Neuronal stem cell (in vitro differentiated cells): Measurements from ENCODE around the gene TRAK2.

Experiments used
- DNase-seq: peaks from one replicate; pipeline ENCODE4 v3.0.0-alpha.2; 2013; ENCODE audit warnings: low spot score
- H2AFZ ChIP-seq: one replicate; pipeline ENCODE4 v1.6.1; 2013; ENCODE audit warnings: mild to moderate bottlenecking, low read length, inconsistent platforms
- H2AK5ac ChIP-seq: 2 replicates; pipeline ENCODE4 v1.6.1; 2013; ENCODE audit warnings: low read depth, mild to moderate bottlenecking, inconsistent platforms, low read length, moderate library complexity, mixed read lengths
- H2BK120ac ChIP-seq: 2 replicates; pipeline ENCODE4 v1.6.1; 2013; ENCODE audit warnings: low read depth, mild to moderate bottlenecking, inconsistent platforms, low read length, moderate library complexity, mixed read lengths
- H2BK12ac ChIP-seq: one replicate; pipeline ENCODE4 v1.6.1; 2013; ENCODE audit warnings: low read length, inconsistent platforms
- H2BK15ac ChIP-seq: 2 replicates; pipeline ENCODE4 v1.6.1; 2013; ENCODE audit warnings: mild to moderate bottlenecking, low read length, inconsistent platforms, mixed read lengths
- H2BK5ac ChIP-seq: one replicate; pipeline ENCODE4 v1.6.1; 2013; ENCODE audit warnings: inconsistent platforms, mild to moderate bottlenecking, low read length, moderate library complexity
- H3K14ac ChIP-seq: one replicate; pipeline ENCODE4 v1.6.1; 2013; ENCODE audit warnings: low read length, inconsistent platforms
- H3K18ac ChIP-seq: 2 replicates; pipeline ENCODE4 v1.6.1; 2013; ENCODE audit warnings: low read length, inconsistent platforms
- H3K23ac ChIP-seq: 2 replicates; pipeline ENCODE4 v1.6.1; 2013; ENCODE audit warnings: low read depth, mild to moderate bottlenecking, mixed read lengths, low read length, inconsistent platforms; ENCODE audit not compliant: poor library complexity
- H3K27ac ChIP-seq: replicated peaks from 3 replicates; pipeline ENCODE4 v1.5.1; 2013; ENCODE audit warnings: low read length, inconsistent platforms
- H3K27me3 ChIP-seq, 3 experiments: 2 replicates each; pipeline ENCODE4 v1.6.1; 2013; ENCODE audit warnings: low read length in 3 of 3, mild to moderate bottlenecking in 2 of 3, inconsistent platforms in 1 of 3, low read depth in 1 of 3, mixed read lengths in 1 of 3, moderate library complexity in 1 of 3; ENCODE audit not compliant: control insufficient read depth in 3 of 3, insufficient read depth in 3 of 3
- H3K36me3 ChIP-seq, 2 donors: replicated peaks in 1 of 2; 2 replicates each; pipeline ENCODE4 v1.6.1; 2013; ENCODE audit warnings: low read length in 2 of 2; ENCODE audit not compliant: control insufficient read depth in 2 of 2, insufficient read depth in 2 of 2
- H3K4ac ChIP-seq: 2 replicates; pipeline ENCODE4 v1.6.1; 2013; ENCODE audit warnings: inconsistent platforms, mild to moderate bottlenecking, low read length, moderate library complexity
- H3K4me1 ChIP-seq, 2 donors: 1 replicate in 1 of 2; 2 replicates in 1 of 2; pipeline ENCODE4 v1.6.1; 2013; ENCODE audit warnings: low read length in 2 of 2, low read depth in 1 of 2; ENCODE audit not compliant: control insufficient read depth in 2 of 2, insufficient read depth in 1 of 2
- H3K4me2 ChIP-seq: one replicate; pipeline ENCODE4 v1.6.1; 2013; ENCODE audit warnings: mild to moderate bottlenecking, low read length, inconsistent platforms; ENCODE audit not compliant: insufficient read depth, poor library complexity, severe bottlenecking
- H3K4me3 ChIP-seq, 2 donors: 2 replicates each; pipeline ENCODE4 v1.5.1; 2013; ENCODE audit warnings: low read length in 2 of 2, mild to moderate bottlenecking in 2 of 2, inconsistent platforms in 1 of 2, moderate library complexity in 1 of 2
- H3K79me1 ChIP-seq: one replicate; pipeline ENCODE4 v1.6.1; 2013; ENCODE audit warnings: low read depth, mild to moderate bottlenecking, inconsistent platforms, low read length, moderate library complexity
- H3K9ac ChIP-seq: one replicate; pipeline ENCODE4 v1.6.1; 2013; ENCODE audit warnings: mild to moderate bottlenecking, low read depth, low read length, inconsistent platforms; ENCODE audit not compliant: poor library complexity
- H3K9me3 ChIP-seq, 2 donors: replicated peaks in 1 of 2; 2 replicates each; pipeline versions ENCODE3 to v1.6.1; 2013; ENCODE audit warnings: low read length in 2 of 2, mild to moderate bottlenecking in 2 of 2, inconsistent platforms in 1 of 2, low read depth in 1 of 2, mixed read lengths in 1 of 2, moderate library complexity in 1 of 2; ENCODE audit not compliant: control insufficient read depth in 2 of 2, insufficient read depth in 1 of 2
- H4K8ac ChIP-seq: one replicate; pipeline ENCODE4 v1.6.1; 2013; ENCODE audit warnings: low read depth, mild to moderate bottlenecking, inconsistent platforms, low read length, moderate library complexity
- H4K91ac ChIP-seq: one replicate; pipeline ENCODE4 v1.6.1; 2013; ENCODE audit warnings: low read length, low read depth, mild to moderate bottlenecking, inconsistent platforms; ENCODE audit not compliant: poor library complexity
- WGBS, 2 donors: extraction: QIAGEN DNeasy Blood & Tissue Kit; methylation state at CpG; one replicate each; pipeline ENCODE4 v1.1.7; 2013; ENCODE audit warnings: missing lambda C conversion rate in 2 of 2, mixed read lengths in 1 of 2; ENCODE audit not compliant: insufficient read length in 2 of 2, insufficient replicate concordance in 1 of 2; ENCODE audit errors: extremely low coverage in 2 of 2; 5-methylcytosine and 5-hydroxymethylcytosine counted together

TRAK2 gene

DNA sequence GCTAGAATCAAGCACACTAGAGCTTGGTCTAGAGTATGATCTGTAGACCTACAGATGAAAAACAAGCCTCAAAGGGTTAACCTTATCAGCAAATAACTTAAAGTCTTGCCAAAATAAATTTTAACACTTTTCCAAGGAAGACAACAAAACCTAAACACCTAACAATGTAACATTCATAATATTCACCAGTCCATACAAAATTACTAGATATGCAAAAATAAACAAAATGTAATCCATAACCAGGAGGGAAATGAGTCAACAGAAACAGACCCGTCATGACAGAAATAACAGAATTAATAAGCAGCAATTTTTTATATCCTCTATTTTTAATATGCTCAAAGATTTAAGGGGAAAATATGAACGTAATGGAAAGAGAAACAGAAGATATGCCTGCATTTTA is 36.1 kb downstream of the TRAK2 start:
- Histone ChIP-seq H2AK5ac (no peak overlapping the region), H3K23ac (no peak overlapping the region), H4K91ac (no peak overlapping the region), H4K8ac (no peak overlapping the region), H3K4me2 (no peak overlapping the region), H2BK5ac (no peak overlapping the region), H2AFZ (no peak overlapping the region), H3K79me1 (no peaks in the 10 kb centered on the region), H3K9me3 (no peaks in the 10 kb centered on the region), H3K27me3 (no peaks in the 10 kb centered on the region), H2BK120ac (no peak overlapping the region), H3K4ac (no peak overlapping the region), H2BK12ac (no peak overlapping the region), H3K27ac (no peak overlapping the region), H3K14ac (no peak overlapping the region), H3K18ac (no peak overlapping the region), H3K9ac (no peak overlapping the region), H2BK15ac (no peak overlapping the region), H3K4me3 (no peak overlapping the region), H3K36me3 (peaks cover 0 to 2% of the 10 kb centered on the region in 2 donors), H3K4me1 (no peaks in the 10 kb centered on the region)
- no CpG with 5 or more reads among the region's 2 CpGs for WGBS, 2 donors
- no peak for DNase-seq

DNA sequence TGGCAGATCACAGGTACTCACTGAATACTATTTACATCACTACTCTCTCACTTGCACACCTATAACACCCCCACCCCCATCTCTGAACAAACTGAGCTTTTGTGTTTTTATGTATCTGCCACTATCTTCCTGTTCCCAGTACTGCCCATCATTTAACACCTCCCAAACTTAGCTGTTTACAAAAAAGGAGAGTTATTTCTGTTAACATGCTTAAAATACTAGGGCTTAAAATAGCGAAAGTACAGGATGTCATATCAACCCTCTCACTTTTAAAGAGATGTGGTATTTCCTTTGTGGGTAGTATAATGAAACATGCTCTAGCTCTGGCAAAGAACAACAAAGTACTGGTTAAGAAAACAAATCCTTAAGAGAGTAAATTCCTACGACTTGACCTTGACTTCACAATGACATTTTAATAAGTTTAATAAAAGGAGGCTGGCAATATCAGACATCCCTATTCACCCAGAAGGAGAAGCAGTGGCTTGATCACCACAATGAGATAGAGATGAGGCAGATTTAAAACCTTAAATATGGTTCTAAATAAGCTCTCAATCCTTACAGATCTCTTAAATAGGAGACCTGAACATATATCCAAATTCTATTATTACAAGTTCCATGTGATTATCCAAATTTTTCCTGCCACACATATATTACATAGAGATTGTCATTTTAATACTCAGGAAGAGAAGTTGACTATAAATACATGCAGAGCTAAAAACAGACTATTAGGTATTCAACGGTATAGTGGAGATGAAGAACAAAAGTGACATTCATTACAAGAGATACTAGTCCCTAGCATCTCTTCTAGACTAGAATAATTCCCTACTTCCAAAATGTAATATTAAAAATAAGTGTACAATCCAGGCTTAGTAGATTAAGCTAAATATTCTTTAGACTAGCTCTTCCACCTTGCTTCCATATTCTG is 36.9 kb downstream of the TRAK2 start:
- Histone ChIP-seq H2BK15ac (no peak overlapping the region), H3K27ac (no peak overlapping the region)
- no peak for DNase-seq

GRCh38 chr2:201413552-201413951 is 37.7 kb downstream of the TRAK2 start:
- no peak overlapping the region for H2BK15ac ChIP-seq
- no peak overlapping the region for H3K4ac ChIP-seq
- no peak overlapping the region for H4K91ac ChIP-seq
- H3K14ac ChIP-seq, result no peak overlapping the region
- H3K9me3 ChIP-seq, result no peaks in the 10 kb centered on the region
- no peak overlapping the region for H2AK5ac ChIP-seq
- no peak overlapping the region for H3K9ac ChIP-seq
- no peak overlapping the region for H3K23ac ChIP-seq
- no peak overlapping the region for H3K18ac ChIP-seq
- H4K8ac ChIP-seq, result no peak overlapping the region
- no peak overlapping the region for H3K4me2 ChIP-seq
- H3K4me3 ChIP-seq, result no peak overlapping the region
- no peak overlapping the region for H3K27ac ChIP-seq
- H3K4me1 ChIP-seq, result no peaks in the 10 kb centered on the region
- WGBS, 2 donors, result no CpG with 5 or more reads among the region's 4 CpGs
- H2BK120ac ChIP-seq, result no peak overlapping the region
- H2BK12ac ChIP-seq, result no peak overlapping the region
- H3K27me3 ChIP-seq, result no peaks in the 10 kb centered on the region
- no peak for DNase-seq
- H3K79me1 ChIP-seq, result no peaks in the 10 kb centered on the region
- H3K36me3 ChIP-seq, result no peaks in the 10 kb centered on the region
- H2AFZ ChIP-seq, result no peak overlapping the region
- no peak overlapping the region for H2BK5ac ChIP-seq

More for the DNA sequence above, 36.9 kb downstream of the TRAK2 start:
- H3K18ac ChIP-seq, result no peak overlapping the region
- H2BK12ac ChIP-seq, result no peak overlapping the region
- no peak overlapping the region for H2AFZ ChIP-seq
- no peaks in the 10 kb centered on the region for H3K27me3 ChIP-seq
- H2BK5ac ChIP-seq, result no peak overlapping the region
- no peak overlapping the region for H3K14ac ChIP-seq
- no peak overlapping the region for H2BK120ac ChIP-seq
- H3K23ac ChIP-seq, result no peak overlapping the region
- no peaks in the 10 kb centered on the region for H3K79me1 ChIP-seq
- H3K4ac ChIP-seq, result no peak overlapping the region
- no peak overlapping the region for H4K91ac ChIP-seq
- H3K36me3 ChIP-seq, result no peaks in the 10 kb centered on the region
- H4K8ac ChIP-seq, result no peak overlapping the region
- no peaks in the 10 kb centered on the region for H3K4me1 ChIP-seq
- no peak overlapping the region for H3K9ac ChIP-seq
- H3K4me3 ChIP-seq, result no peak overlapping the region
- WGBS, 2 donors, result no CpG with 5 or more reads among the region's 3 CpGs
- no peaks in the 10 kb centered on the region for H3K9me3 ChIP-seq
- no peak overlapping the region for H3K4me2 ChIP-seq
- H2AK5ac ChIP-seq, result no peak overlapping the region

DNA sequence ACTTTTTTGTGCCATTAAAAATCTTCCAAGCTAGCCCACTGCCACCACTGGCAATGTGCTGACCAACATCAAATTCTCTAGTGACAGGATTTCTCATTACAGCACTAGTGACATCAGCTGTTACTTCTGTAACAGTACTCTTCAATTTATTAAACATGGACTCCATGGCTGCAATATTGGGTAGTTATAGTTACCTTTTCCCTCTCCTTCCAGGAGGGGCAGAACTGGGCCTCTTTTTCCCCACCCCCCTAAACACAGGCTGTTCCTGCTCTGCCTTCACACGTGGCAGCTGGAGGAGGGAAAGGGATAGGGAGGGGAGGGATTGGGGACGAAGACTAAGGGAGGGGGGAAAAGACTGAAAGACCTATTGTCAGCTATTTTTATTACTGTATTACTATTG is 38.1 kb downstream of the TRAK2 start:
- Histone ChIP-seq H3K27me3 (no peaks in the 10 kb centered on the region), H3K36me3 (no peaks in the 10 kb centered on the region), H3K18ac (no peak overlapping the region), H2BK120ac (no peak overlapping the region), H2AK5ac (no peak overlapping the region), H2BK15ac (no peak overlapping the region), H3K14ac (no peak overlapping the region), H3K23ac (no peak overlapping the region), H3K9me3 (no peaks in the 10 kb centered on the region), H3K79me1 (no peaks in the 10 kb centered on the region), H3K4me1 (no peaks in the 10 kb centered on the region), H3K27ac (no peak overlapping the region), H2BK5ac (no peak overlapping the region), H3K4me2 (no peak overlapping the region), H4K8ac (no peak overlapping the region), H2BK12ac (no peak overlapping the region), H3K4ac (no peak overlapping the region), H4K91ac (no peak overlapping the region), H3K4me3 (no peak overlapping the region), H2AFZ (no peak overlapping the region), H3K9ac (no peak overlapping the region)
- DNase-seq, result no peak
- WGBS, 2 donors, result no CpG with 5 or more reads among the region's 2 CpGs
